ENCODE results near the gene PNKD.

Gene PNKD

DNA sequence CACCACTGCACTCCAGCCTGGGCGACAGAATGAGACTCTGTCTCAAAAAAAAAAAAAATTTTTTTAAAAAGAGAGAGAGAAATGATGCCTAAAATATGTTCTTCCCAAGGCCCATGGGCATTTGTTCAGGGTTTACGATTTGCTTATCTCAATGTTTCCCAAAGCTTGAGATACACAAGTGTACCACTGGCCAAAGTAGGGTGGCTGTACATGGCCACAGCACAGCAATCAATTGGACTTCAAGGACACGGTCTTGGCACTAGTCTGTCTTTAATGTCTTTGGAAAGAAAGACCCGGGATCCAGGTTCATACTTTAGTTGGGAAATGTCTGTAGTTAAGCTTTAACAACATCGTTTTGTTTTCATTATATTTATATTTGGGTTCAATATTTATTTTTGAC lies 76.9 kb downstream of the PNKD start:
- no peak overlapping the region for H3K27ac ChIP-seq
- TF ChIP-seq ZFX (IDR thresholded peaks at IDR 0.05) = no peak
- TF ChIP-seq, protein P1, sequence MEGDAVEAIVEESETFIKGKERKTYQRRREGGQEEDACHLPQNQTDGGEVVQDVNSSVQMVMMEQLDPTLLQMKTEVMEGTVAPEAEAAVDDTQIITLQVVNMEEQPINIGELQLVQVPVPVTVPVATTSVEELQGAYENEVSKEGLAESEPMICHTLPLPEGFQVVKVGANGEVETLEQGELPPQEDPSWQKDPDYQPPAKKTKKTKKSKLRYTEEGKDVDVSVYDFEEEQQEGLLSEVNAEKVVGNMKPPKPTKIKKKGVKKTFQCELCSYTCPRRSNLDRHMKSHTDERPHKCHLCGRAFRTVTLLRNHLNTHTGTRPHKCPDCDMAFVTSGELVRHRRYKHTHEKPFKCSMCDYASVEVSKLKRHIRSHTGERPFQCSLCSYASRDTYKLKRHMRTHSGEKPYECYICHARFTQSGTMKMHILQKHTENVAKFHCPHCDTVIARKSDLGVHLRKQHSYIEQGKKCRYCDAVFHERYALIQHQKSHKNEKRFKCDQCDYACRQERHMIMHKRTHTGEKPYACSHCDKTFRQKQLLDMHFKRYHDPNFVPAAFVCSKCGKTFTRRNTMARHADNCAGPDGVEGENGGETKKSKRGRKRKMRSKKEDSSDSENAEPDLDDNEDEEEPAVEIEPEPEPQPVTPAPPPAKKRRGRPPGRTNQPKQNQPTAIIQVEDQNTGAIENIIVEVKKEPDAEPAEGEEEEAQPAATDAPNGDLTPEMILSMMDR (conservative IDR thresholded peaks at IDR 0.05) = no peak

DNA sequence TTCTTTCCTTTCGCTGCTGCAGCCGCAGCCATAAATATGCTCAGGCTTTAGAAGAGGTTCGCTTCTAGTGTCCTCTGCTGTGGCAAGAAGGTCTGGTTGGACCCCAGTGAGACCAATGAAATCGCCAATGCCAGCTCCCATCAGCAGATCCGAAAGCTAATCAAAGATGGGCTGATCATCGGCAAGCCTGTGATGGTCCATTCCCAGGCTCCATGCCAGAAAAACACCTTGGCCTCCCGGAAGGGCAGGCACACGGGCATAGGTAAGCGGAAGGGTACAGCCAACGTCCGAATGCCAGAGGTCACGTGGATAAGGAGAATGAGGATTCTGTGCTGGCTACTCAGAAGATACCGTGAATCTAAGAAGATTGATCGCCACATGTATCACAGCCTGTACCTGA lies 83.7 kb downstream of the PNKD start:
- no peak overlapping the region for H3K27ac ChIP-seq
- TF ChIP-seq, protein P1 (conservative IDR thresholded peaks at IDR 0.05) = no peak
- no peak for TF ChIP-seq ZFX (IDR thresholded peaks at IDR 0.05)

DNA sequence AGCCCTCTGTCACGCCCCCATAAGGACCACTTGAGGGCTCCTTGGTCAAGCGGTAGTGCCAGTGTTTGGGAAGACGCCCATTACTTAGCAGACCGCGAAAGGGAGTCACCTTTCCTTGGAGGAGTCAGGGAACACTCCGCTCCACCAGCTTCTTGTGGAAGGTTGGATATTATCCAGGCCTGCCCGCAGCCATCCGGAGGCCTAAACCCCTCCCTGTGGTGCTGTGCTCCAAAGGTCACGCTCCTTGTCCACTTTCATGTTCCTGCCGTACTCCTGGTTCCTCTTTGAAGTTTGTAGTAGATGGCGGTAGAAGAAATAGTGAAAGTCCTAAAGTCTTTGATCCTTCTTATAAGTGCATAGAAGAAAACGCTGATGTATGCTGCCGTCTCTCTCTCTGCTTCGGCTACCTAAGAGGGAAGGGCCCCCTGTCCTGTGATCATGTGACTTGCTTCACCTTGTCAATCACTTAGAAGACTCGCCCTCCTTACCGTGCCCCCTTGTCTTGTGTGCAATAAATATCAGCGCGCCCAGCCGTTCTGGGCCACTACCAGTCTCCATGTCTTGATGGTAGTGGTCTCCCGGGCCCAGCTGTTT lies 84.6 kb downstream of the PNKD start:
- H3K27ac ChIP-seq = no peak overlapping the region
- TF ChIP-seq ZFX (IDR thresholded peaks at IDR 0.05) = no peak
- TF ChIP-seq, protein P1 (conservative IDR thresholded peaks at IDR 0.05) = no peak

DNA sequence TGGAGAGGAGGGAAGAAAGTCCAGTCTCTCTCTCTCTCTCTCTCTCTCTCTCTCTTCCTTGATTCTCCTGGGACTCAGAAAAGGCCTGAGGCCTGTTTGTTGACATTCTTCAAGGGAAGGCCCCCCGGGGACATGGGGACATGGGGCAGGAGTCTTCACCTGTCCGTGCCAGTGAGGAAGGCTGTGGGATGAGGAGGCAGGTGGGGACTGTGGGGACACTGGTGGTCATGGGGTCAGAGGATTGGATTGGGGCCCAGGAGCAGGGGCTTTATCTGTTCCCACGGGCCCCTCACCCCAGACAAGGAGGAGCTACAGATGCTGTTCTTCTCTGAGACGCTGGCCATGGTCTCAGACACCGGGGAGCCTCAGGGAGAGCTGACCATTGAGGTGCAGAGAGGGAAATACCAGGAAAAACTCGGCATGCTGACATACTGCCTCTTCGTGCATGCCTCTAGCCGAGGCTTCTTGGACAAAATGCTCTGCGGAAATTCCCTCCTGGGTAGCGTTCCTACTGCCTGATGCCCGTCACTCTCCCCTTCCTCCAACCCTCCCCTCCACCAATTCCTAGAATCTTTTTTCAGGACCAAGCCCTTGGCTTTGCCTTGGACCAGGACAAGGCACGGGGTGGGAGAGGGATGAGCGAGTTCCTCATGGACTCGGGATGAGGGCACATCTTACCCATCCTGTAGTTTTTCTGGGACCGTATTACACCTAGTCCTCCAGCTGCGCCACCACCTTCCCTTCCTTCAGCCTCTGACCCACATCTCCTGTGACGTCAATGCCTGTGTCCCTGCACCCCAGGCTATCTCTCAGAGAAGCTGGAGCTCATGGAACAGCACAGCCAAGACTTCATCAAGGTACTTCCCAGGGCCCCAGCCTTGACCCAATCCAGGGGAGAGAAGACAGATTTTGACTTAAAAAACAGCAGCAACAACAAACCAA lies 87.2 kb downstream of the PNKD start:
- peak overlapping the region; percentile 10; the same call in 1 of the 2 replicates for H3K27ac ChIP-seq
- TF ChIP-seq, protein P1 (conservative IDR thresholded peaks at IDR 0.05) = no peak
- TF ChIP-seq ZFX (IDR thresholded peaks at IDR 0.05) = no peak

DNA sequence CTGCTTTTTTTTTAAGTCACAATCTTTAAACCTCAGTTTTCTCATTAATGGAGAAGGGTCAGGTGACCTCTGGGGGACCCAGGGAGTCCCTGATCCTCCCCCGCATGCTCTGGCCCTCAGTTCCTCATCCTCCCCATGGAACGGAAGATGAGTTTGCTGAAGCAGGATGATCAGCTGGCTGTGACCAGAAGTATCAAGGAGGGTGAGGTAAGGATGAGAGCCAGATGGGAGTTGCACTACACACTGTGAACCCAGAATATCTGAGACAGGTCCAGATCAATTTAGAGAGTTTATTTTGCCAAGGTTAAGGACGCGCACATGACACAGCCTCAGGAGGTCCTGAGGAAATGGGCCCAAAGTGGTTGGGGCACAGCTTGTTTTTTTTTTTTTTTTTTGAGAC lies 90.1 kb downstream of the PNKD start:
- no peak overlapping the region for H3K27ac ChIP-seq
- TF ChIP-seq ZFX (IDR thresholded peaks at IDR 0.05) = no peak
- TF ChIP-seq, protein P1 (conservative IDR thresholded peaks at IDR 0.05) = no peak

DNA sequence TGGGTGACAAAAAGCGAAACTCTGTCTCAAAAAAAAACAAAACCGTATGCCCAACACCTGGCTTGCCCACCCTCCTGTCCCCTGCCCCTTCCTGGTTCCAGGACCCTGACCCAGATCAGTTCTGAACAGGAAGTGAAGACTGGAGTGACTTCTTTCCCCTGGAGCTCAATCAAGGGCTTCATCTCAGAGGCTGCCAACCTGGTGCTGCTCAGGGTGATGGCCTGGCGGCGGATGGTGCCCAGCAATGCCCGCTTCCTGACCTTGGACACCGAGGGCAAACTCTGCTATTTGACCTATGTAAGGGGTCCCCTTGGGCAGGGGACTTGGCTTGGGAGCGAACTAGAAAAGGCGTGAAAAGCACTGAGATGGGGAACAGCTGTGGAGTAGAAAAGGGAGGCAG lies 92.3 kb downstream of the PNKD start:
- no peak overlapping the region for H3K27ac ChIP-seq
- TF ChIP-seq, protein P1 (conservative IDR thresholded peaks at IDR 0.05) = no peak
- TF ChIP-seq ZFX (IDR thresholded peaks at IDR 0.05) = no peak

DNA sequence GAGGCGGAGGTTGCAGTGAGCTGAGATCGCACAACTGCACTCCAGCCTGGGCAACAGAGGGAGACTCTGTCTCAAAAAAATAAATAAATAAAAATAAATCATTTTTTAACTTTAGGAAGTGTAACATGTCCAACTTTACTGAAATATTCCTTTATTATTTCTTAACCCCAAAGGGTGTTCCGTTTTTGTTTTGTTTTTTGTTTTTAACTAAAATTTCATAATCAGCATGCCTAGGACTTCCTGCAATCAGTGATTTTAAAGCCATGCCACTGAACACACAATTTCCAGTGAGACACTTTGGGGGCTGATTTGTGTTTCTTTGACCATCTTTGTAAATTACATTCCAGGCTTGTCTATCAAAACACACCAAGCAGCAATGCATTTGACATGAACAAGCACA lies 93.4 kb downstream of the PNKD start:
- TF ChIP-seq ZFX (IDR thresholded peaks at IDR 0.05) = no peak
- TF ChIP-seq, protein P1 (conservative IDR thresholded peaks at IDR 0.05) = no peak
- H3K27ac ChIP-seq = no peak overlapping the region

All from C4-2B (cell line).